Activated T-cell treated with anti-CD3 and anti-CD28 coated beads for 1 hour (primary cell): ENCODE results near the gene PPP6R2.
"Not testable (repeated sequence)": the region's sequence is repeated elsewhere in the genome, so short reads cannot be mapped to it uniquely, and the experiment has no call there.

ENCODE experiments used
- DNase-seq: peaks from one replicate; pipeline ENCODE4 v3.0.0-alpha.2; 2020; ENCODE audit warnings: low read depth

The PPP6R2 gene

DNA sequence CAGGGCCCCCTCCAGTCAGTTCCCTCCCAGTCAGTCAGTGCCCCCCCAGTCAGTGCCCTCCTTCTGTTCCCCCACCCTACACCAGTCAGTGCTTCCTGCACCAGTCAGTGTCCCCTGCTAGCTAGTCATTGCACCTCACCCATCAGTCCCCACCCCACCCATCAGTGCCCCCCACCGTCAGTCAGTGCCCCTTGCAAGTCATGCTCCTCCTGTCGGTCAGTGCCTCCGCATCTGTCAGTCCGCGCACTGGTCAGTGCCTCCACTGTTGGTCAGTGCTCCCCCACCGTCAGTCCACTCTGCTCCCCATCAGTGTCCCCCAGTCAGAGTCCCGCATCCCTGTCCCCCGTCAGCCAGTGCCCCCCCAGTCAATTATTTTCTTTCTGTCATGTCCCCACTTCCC, 3.3 kb downstream of the PPP6R2 start:
- no peak for DNase-seq

- DNase-seq = no peak
Measured at GRCh38 chr22:50347157-50347556, 4.0 kb downstream of the PPP6R2 start.

GRCh38 chr22:50348058-50348457, 4.9 kb downstream of the PPP6R2 start:
- no peak for DNase-seq

DNA sequence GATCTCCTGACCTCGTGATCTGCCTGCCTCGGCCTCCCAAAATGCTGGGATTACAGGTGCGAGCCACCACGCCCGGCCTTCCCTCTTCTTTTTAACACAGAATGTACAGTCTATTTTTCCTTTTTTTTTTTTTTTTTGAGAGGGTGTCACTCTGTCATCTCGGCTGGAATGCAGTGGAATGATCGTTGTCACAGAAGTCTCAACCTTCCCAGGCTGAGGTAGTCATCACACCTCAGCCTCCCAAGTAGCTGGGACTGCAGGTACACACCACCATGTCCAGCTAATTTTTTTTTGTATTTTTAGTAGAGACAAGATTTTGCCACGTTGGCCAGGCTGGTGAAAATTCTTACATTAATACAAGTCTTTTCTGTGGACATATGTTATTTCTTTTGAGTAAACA, 13.1 kb downstream of the PPP6R2 start:
- DNase-seq = no peak

DNA sequence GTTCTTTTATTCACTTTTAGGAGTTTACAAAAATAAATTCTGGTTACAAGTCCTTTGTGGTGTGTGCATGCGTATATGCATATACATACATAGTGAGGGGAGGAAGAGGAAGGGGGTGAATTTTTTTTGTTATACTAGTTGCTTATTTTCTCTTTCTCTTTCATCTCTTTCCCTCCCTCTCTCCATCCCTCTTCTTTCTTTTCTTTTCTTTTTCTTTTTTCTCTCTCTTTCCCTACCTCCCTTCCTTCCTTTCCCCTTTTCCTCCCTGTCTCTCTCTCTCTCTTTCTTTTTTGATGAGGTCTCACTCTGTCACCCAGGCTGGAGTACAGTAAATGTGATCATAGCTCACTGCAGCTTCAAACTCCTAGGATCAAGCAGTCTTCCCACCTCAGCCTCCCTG, 14.1 kb downstream of the PPP6R2 start:
- no peak for DNase-seq

GRCh38 chr22:50357756-50358155, 14.6 kb downstream of the PPP6R2 start:
- DNase-seq = no peak

DNA sequence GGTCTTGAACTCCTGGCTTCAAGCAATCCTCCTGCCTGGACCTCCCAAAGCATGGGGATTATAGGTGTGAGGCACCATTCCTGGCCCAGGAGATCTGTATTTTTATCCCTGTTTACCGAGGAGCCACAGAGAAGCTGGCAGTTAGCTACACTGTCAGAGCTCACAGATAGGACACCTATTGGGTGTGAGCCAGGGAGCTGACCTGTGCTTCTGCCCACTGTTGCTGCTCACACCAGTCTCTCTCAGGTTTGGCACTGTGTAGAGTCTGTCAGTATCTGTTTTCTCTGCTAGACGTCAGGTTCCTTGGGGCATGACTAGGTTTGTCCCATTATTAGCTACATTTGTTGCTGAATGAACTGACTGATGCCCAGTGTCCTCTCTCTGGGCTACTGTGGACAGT, 17.5 kb downstream of the PPP6R2 start:
- no peak for DNase-seq

DNA sequence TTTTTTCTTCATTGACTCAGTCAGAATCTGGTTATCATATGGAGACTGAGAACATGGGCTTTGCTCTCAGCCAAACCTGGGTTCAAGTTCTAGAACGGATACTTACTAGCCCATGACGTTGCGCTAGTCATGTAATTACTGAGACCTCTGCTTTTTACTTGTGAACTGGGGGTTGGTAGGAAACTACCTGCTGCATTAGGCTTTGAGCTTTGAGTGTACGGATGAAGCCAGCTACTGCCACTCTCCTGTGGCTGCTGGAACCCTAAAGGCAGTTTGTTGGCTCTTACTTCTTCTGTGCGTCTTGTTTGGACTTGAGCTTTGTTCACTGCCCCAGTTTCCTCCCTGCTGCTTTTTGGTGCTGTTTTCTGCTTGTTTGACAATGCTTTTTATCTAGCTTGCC, 18.1 kb downstream of the PPP6R2 start:
- DNase-seq = no peak

- DNase-seq = no peak
Measured at GRCh38 chr22:50361688-50362087, 18.6 kb downstream of the PPP6R2 start.

GRCh38 chr22:50363166-50363802, 20.2 kb downstream of the PPP6R2 start:
- DNase-seq = no peak

DNA sequence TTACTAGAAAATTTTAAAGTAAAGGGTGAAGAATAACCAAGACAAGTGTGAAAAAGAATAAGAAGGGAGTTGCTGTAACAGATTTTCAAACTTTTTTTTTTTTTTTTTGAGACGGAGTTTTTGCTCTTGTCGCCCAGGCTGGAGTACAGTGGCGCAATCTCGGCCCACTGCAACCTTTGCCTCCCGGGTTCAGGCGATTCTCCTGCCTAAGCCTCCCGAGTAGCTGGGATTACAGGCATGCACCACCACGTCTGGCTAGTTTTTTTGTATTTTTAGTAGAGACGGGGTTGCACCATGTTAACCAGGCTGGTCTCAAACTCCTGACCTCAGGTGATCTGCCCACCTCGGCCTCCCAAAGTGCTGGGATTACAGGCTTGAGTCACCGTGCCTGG, 20.7 kb downstream of the PPP6R2 start:
- DNase-seq = not testable (repeated sequence)

DNA sequence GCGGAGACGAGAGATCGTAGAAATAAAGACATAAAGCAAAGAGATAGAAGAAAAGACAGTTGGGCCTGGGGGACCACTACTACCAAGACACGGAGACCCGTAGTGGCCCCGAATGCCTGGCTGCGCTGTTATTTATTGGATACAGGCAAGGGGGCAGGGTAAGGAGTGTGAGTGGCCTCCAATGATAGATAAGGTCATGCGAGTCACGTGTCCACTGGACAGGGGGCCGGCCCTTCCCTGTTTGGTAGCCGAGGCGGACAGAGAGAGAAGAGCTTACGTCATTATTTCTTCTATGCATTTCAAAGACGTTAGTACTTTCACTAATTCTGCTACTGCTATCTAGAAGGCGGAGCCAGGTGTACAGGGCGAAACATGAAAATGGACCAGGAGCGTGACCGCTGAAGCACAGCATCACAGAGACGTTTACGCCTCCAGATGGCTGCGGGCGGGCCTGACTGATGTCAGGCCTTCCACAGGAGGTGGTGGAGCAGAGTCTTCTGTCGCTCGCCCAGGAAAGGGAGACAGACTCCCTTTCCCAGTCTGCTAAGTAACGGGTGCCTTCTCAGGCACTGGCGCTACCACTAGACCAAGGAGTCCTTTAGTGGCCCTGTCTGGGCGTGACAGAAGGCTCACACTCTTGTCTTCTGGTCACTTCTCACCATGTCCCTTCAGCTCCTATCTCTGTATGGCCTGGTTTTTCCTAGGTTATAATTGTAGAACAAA, 24.8 kb downstream of the PPP6R2 start:
- DNase-seq = no peak

DNA sequence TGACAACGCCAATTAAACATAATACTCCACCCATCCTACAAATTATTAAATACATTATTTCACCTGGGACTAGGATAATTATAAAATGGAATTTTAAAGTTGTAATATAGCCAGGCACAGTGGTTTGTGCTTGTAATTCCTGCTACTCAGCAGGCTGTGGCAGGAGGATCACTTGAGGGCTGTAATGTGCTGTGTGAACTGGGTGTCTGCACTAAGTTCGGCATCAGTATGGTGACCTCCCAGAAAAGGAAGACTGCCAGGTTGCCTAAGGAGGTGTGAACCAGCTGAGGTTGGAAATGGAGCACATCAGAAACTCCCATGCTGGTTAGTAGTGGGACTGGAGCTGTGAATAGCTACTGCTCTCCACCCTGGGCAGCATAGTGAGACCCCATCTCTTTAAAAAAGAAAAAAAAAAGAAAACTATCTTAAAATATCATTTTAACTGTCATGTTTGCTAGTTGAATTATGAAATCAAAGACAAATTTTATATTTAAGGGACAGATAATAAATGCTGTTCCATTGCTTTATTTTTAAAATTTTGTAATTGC, 28.0 kb downstream of the PPP6R2 start:
- no peak for DNase-seq

GRCh38 chr22:50376085-50376651, 33.0 kb downstream of the PPP6R2 start:
- DNase-seq = no peak

- not testable (repeated sequence) for DNase-seq
Measured at GRCh38 chr22:50381021-50381555, 38.0 kb downstream of the PPP6R2 start.

DNA sequence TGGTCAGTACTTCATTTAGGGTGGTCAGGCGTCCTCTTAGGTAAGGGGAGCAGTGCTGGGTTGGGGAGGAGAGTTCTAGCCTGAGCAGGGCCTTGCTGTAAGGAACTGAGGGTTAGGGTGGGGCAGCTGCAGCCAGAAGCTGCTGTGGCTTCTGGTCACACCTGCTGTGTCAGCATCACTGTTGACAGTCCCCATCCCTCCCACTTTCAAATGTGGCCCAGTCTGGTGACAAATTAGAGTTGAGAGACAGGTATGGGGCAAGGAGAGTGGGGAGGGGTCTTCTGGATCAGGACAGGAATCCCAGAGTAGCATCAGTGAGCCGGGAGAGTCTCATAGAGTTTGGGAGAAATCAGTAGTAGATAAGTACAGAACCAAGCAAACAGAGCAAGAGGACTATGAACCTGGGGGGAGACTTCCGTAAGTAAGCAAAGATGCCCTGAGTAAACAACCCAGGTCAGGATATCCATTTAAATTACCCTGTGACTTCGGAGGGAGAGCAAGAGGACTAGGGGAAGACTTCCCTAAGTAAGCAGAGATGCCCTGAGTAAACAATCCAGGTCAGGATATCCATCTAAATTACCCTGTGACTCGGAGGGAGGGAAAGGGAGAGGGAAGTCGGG, 53.7 kb downstream of the PPP6R2 start:
- DNase-seq = no peak

DNA sequence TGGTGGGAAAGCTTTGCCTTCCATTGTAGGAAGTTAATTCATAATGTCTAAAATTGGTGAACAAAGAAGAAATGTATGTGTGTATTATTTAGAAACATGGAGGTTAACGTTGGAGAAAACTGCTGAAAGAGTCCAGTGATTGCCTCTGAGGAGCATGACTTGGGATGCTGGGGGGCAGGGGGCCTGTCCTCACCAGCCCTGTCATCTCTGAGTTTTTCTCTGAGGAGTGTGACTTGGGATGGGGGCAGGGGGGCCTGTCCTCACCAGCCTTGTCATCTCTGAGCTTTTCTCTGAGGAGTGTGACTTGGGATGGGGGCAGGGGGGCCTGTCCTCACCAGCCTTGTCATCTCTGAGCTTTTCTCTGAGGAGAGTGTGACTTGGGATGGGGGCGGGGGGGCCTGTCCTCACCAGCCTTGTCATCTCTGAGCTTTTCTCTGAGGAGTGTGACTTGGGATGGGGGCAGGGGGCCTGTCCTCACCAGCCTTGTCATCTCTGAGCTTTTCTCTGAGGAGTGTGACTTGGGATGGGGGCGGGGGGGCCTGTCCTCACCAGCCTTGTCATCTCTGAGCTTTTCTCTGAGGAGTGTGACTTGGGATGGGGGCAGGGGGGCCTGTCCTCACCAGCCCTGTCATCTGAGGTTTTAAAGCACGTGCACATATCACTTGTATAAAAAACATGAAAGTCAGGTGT, 54.4 kb downstream of the PPP6R2 start:
- not testable (repeated sequence) for DNase-seq

DNA sequence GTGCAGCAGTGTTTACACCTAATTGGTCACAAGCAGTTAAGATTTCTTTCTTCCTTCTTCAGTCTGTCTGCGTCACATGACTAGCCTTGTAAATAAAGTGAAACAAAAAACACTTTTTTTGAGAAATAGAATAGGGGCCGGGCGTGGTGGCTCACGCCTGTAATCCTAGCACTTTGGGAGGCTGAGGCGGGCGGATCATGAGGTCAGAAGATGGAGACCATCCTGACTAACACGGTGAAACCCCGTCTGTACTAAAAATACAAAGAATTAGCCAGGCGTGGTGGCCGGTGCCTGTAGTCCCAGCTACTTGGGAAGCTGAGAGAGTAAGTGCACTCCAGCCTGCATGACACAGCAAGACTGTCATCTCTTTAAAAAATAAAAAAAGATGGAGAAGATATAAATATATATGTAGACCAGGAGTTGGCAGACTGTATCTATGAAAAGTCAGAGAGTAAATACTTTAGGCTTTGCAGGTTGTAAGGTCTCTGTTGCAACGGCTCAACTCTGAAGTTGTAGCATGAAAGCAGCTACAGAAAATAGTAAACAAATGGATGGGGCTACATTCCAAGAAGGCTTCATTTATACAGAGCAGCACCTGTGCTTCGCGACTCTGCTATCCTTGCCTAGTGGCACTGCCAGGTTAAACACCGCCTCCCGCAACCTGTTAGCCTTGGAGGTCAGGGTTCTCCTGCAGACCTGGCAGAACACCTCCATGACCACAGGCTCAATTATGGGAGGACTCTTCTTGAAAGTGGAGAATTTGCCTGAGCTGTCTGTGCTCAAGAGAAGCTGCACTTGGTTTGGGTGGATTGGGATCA, 55.9 kb downstream of the PPP6R2 start:
- no peak for DNase-seq

GRCh38 chr22:50399751-50400331, 56.7 kb downstream of the PPP6R2 start:
- peak; percentile 6 for DNase-seq

DNA sequence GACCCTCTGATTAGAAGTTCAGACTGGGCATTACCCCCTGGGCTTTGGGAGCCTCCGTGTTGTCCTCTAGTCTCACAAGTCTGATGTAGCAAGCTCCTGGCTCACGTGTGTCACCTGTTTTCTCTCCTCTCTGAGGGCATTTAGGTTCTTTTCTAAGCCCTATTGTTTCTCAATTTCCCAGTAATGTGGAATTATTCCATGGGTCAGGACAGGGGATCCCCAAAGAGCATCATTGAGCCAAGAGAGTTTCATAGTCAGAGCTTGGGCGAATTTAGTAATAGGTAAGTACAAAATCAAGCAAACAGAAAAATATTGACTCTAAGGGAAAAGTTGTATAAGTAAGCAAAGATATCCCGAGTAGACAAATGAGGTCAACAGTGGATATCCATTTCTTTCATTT, 57.3 kb downstream of the PPP6R2 start:
- no peak for DNase-seq

- DNase-seq = no peak
Measured at GRCh38 chr22:50400931-50401330, 57.8 kb downstream of the PPP6R2 start.
